HG03378 (cell line): Measurements from ENCODE around the gene PITPNB.

Experiments used
- ATAC-seq: cut with Tn5 transposase; IDR thresholded peaks from one replicate; pipeline ENCODE4 v1.9.1; 2021; ENCODE audit warnings: mild to moderate bottlenecking, moderate library complexity; ENCODE audit not compliant: unreplicated experiment

PITPNB gene

DNA sequence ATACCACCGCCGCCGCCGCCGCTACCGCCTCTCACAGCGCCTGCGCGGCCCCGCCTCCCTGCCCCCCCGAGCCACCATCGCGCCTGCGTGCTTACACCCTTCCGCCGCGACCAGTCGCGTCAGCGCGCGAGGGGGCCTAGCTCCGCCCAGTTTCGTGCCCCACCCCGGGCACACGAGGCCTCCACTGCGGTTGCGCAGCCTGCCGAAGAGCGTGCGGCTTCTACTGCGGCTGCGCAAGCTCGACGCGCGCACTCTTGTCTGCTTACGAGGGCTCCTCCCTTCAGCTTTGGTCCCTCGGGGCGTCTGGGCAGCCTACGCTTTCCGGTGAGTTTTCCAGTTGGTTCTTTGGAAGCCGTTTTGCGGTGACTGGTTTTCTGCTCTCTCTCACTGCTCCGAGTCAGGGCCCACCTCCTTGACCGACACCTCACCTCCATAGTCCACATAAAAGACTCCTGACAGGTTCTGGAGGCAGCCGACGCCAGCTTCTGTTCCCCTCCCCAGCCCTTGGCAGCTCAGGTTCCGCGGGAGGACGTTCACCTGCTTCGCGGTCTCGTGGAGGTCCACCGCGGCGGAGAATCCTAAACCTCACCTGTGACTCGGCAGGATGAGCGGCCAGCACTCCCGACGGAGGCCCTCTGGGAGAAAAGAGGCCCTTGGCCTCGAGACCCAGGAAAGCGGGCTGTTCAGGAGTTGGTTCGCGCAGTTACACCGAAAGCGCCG is at the start of gene PITPNB:
PITPNB (minus strand) TSS at position 35 of the 720 bp plus-strand sequence. CDS start 65 bp downstream, outside the sequence.
- ATAC-seq = peak; percentile 73

GRCh38 chr22:27966168-27967064 is 47.4 kb upstream of the PITPNB start:
- no peak for ATAC-seq

GRCh38 chr22:27962268-27963044 is 43.4 kb upstream of the PITPNB start:
- no peak for ATAC-seq

- no peak for ATAC-seq
These were observed 42.6 kb upstream of the PITPNB start for GRCh38 chr22:27961680-27962079.

DNA sequence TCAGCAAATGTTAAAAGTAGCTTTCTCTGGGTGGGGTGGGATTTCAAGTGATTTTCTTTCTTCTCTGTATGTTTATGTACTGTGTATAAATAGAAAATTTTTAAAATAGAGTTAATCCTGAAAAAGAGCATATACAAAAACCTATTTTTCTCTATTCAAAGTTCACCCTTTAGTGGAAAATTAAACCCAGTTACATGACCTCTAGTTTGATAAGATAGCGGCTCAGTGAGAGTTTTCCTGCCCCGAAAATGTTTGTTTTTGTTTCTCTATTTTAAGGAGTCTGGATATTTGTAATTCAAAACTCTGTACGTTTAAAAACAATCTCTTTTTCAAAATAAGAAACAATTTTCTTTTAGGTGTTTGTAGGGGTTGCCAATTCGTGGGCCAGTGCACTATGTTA is 42.1 kb upstream of the PITPNB start:
- ATAC-seq = no peak

- ATAC-seq = no peak
These were observed 40.5 kb upstream of the PITPNB start for GRCh38 chr22:27959335-27960090.

DNA sequence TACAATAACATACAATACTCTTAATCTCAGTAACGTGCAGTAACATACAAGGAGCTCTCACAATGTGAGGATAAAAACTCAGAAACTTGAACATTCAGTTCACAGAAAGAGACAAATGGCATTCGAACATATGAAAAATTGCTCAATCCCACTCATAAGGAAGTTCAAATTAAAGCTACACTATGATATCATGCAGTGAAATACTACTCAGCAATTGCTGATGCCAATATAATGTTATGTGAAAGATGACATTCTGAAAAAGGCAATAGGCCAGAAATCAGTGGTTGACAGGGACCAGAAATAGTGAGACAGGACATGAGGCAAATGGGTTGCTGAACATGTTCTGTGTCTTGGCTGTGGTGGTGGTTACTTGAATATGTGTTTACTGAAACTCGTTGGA is 33.7 kb upstream of the PITPNB start:
- ATAC-seq = no peak

- ATAC-seq = no peak
These were observed 33.0 kb upstream of the PITPNB start for GRCh38 chr22:27952091-27952490.

GRCh38 chr22:27949421-27949820 is 30.4 kb upstream of the PITPNB start:
- ATAC-seq = no peak

DNA sequence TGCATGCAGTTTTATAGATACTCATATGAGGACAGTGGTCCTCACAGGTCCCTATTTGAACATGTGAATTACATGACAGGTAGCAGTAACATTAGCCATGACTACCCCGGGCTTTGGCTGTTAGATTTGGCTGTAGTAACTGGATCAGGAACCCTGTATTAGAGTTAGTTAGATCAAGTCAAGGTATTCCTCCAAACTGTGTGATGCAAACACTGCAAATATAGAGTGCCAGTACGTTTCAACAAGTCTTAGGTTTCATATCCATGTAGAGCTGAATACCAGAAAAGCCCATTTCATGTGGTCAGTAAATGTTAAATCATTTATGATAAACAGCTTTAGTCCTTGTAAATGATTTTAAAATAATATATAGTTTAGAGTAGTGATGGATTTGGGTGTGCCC is 29.5 kb upstream of the PITPNB start:
- ATAC-seq = no peak

DNA sequence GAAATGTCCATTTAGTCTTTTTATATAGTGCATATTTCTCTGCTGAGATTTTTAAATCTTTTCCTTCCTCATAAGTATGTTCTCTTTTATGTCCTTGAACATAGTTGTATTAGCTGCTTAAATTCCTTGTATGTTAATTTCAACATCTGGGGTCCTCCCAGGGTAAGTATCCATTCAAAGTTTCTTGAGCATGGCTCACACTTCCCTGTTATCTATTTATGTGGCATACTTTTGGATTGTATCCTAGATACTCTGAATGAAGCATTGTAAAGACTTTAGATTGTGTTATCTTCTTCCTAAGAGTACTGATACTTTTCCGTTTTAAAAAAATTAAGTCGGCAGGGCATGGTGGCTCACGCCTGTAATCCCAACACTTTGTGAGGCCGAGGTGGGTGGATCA is 28.4 kb upstream of the PITPNB start:
- no peak for ATAC-seq

DNA sequence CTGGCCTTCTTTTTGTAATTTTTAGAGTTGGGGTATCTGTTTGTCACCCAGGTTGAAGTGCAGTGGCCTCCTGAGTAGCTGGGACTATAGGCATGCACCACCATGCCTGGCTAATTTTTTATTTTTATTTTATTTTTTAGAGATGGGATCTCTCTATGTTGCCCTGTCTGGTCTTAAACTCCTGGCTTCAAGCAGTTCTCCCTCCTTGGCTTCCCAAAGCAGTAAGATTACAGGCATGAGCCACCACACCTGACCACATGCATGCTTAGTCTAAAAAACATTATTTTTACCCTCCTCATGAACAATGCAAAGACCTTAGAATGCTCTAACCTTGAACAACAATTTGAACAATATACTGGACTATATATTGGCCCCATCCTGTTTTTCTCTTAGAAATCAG is 22.1 kb upstream of the PITPNB start:
- no peak for ATAC-seq

GRCh38 chr22:27937453-27937852 is 18.4 kb upstream of the PITPNB start:
- no peak for ATAC-seq

GRCh38 chr22:27935897-27936296 is 16.8 kb upstream of the PITPNB start:
- ATAC-seq = no peak

DNA sequence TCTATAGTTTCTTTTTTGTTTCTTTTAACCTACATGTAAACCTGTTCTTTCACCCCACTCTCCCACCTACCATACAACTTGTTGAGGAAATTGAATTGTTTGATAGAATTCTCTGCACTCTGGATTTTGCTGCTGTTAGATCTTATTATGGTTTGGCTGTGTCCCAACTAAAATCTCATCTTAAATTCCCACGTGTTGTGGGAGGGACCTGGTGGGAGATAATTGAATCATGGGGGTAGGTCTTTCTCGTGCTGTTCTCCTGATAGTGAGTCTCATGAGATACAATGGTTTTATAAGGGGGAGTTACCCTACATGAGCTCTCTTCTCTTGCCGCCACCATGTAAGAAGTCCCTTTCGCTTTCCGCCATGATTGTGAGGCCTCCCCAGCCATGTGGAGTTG is 15.0 kb upstream of the PITPNB start:
- no peak for ATAC-seq

DNA sequence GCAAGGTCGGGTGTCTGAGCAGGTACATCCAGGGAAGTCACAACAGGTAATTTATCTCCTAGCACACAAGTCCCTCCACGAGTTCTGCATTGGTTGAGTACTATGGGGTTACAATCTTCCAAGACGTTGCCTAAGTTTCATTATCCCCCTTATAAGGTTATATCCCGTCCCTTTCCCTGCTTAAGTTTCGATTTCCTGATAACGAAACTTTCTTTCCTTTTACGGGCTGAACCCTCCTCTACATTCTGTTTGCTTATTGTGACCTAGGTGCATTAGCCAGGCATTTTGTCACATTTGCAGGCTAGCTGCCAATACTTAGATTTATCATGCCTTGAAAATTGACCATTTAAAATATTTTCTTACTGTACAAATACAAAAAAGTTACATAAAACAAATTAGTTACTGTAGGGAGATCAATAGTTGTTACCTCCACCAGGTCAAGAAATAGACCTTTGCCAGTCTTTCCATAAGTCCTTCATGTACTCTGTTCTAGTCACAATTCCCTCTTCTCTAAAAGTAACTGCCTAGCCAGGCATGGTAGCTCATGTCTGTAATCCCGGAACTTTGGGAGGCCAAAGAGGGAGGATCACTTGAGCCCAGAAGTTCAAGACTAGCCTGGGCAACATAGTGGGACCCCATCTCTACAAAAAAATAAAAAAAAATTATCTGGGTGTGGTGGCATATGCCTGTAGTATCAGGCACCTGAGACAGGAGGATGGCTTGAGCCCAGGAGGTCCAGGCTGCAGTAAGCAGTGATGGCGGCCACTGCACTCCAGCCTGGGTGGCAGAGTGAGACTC is 14.3 kb upstream of the PITPNB start:
- no peak for ATAC-seq

- no peak for ATAC-seq
These were observed 11.4 kb upstream of the PITPNB start for GRCh38 chr22:27930331-27931060.

DNA sequence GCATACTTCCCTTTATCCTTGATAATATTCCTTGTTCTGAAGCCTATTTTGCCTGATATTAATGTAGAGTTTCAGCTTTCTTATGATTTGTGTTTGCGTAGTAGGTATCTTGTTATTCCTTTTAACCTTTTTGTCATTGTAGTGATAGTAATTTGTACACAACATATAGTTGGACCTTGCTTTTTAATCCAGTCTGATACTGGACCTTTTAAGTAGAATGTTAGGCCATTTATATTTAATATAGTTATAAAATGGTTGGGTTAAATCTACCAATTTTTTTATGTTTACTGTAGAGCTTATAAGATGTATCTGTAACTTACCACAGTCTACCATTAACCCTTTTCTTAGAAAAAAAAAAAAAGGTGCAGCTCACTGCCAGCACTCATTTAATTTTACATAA is 8.6 kb upstream of the PITPNB start:
- no peak for ATAC-seq

- no peak for ATAC-seq
These were observed 6.3 kb upstream of the PITPNB start for GRCh38 chr22:27925331-27925730.
